Body of pancreas (tissue), 4 donors: Measurements from ENCODE around the gene SLC17A9.

Experiments
- CTCF ChIP-seq, 7 experiments: fragments of 450-650 bp in 4 of 7; fragments of 200-600 bp in 3 of 7; sonication (generic) in 3 of 7; IDR thresholded peaks; one replicate each; pipeline ENCODE4 v1.5.1; 2016 to 2019; ENCODE audit warnings: antibody characterized with exemption in 7 of 7
- POLR2A ChIP-seq, 3 donors: fragments of 450-650 bp; IDR thresholded peaks; one replicate each; pipeline ENCODE4 v1.6.1; 2016; ENCODE audit warnings: antibody characterized with exemption in 3 of 3, mild to moderate bottlenecking in 2 of 3

GRCh38 chr20:62938105-62938888, 14.2 kb upstream of the SLC17A9 start, which contains the start of gene GID8:
- peak in 1 of 7 experiments; percentile 10 for TF ChIP-seq CTCF (IDR thresholded peaks at IDR 0.05)
- peak in 2 of 3 donors; percentile 20 to 22 for TF ChIP-seq POLR2A (IDR thresholded peaks at IDR 0.05)
